Measurements from ENCODE around the gene TRAF3.

DNA sequence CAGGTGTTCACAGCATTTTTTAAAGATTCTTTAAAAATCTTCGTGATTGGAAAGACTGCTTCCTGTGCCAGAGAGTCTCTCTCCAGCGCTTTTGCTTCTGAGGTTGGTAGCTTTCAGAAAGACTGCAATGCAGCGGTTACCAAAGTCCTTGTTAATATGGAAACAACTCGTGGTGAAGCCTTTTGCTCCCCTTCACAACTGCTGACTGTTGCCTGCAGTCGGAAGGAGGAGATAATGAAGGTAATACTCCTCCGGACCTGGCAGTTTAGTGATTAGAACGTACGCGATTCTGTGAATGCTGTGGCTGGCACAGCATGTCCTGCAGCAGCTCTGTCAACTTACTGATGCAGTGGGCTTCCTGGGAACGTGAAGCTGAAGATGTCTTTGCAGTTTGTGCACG is 50.9 kb downstream of the TRAF3 start:
- TF ChIP-seq, protein P1, sequence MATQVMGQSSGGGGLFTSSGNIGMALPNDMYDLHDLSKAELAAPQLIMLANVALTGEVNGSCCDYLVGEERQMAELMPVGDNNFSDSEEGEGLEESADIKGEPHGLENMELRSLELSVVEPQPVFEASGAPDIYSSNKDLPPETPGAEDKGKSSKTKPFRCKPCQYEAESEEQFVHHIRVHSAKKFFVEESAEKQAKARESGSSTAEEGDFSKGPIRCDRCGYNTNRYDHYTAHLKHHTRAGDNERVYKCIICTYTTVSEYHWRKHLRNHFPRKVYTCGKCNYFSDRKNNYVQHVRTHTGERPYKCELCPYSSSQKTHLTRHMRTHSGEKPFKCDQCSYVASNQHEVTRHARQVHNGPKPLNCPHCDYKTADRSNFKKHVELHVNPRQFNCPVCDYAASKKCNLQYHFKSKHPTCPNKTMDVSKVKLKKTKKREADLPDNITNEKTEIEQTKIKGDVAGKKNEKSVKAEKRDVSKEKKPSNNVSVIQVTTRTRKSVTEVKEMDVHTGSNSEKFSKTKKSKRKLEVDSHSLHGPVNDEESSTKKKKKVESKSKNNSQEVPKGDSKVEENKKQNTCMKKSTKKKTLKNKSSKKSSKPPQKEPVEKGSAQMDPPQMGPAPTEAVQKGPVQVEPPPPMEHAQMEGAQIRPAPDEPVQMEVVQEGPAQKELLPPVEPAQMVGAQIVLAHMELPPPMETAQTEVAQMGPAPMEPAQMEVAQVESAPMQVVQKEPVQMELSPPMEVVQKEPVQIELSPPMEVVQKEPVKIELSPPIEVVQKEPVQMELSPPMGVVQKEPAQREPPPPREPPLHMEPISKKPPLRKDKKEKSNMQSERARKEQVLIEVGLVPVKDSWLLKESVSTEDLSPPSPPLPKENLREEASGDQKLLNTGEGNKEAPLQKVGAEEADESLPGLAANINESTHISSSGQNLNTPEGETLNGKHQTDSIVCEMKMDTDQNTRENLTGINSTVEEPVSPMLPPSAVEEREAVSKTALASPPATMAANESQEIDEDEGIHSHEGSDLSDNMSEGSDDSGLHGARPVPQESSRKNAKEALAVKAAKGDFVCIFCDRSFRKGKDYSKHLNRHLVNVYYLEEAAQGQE (IDR thresholded peaks at IDR 0.05; ENCODE audit: insufficient replicate concordance, low read depth): no peak
- TF ChIP-seq GABPA (IDR thresholded peaks at IDR 0.05; ENCODE audit: low read depth) (no peak), POLR2AphosphoS5 (IDR thresholded peaks at IDR 0.05; ENCODE audit: low read depth) (no peak), SPI1 (IDR thresholded peaks at IDR 0.05; ENCODE audit: borderline replicate concordance, low read depth) (no peak)
- TF ChIP-seq, protein P2, sequence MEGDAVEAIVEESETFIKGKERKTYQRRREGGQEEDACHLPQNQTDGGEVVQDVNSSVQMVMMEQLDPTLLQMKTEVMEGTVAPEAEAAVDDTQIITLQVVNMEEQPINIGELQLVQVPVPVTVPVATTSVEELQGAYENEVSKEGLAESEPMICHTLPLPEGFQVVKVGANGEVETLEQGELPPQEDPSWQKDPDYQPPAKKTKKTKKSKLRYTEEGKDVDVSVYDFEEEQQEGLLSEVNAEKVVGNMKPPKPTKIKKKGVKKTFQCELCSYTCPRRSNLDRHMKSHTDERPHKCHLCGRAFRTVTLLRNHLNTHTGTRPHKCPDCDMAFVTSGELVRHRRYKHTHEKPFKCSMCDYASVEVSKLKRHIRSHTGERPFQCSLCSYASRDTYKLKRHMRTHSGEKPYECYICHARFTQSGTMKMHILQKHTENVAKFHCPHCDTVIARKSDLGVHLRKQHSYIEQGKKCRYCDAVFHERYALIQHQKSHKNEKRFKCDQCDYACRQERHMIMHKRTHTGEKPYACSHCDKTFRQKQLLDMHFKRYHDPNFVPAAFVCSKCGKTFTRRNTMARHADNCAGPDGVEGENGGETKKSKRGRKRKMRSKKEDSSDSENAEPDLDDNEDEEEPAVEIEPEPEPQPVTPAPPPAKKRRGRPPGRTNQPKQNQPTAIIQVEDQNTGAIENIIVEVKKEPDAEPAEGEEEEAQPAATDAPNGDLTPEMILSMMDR (IDR thresholded peaks at IDR 0.05; ENCODE audit: insufficient read depth, low read length): no peak

Measured in HL-60 (cell line).